H1 (cell line): ENCODE data around the gene PRF1. TPM values are rescaled to one million over a fixed set of nuclear protein-coding genes. Genes with fewer than 3 reads are reported as not detected.

Experiments used
- CTCF ChIA-PET: fragments of 300-600 bp; sonication (Branson Sonifier 250); formaldehyde crosslinking; loops from one replicate; lab custom pipeline; 2021; ENCODE audit not compliant: partially characterized antibody; lab: Charles Lee
- POLR2A ChIA-PET: fragments of 300-600 bp; sonication (Branson Sonifier 250); formaldehyde crosslinking; loops from one replicate; lab custom pipeline; 2021; ENCODE audit warnings: inconsistent platforms; ENCODE audit not compliant: partially characterized antibody; lab: Charles Lee
- DNase-seq, 2 experiments: peaks; one replicate each; pipeline versions ENCODE4 v3.0.0 to v3.0.0-alpha.2; 2010 to 2022; ENCODE audit warnings: low spot score in 2 of 2, low read depth in 1 of 2, mixed read lengths in 1 of 2
- FAIRE-seq: peaks from 2 replicates; lab custom pipeline; 2011; peaks lifted over from hg19 to GRCh38; lab: Jason Lieb, UNC
- H2AFZ ChIP-seq: 2 replicates; pipeline ENCODE4 v1.8.1; 2012; ENCODE audit warnings: low read length, inconsistent platforms
- H2AK5ac ChIP-seq: 2 replicates; pipeline ENCODE4 v1.6.1; 2013; ENCODE audit warnings: low read depth, low read length
- H2BK120ac ChIP-seq: replicated peaks from 2 replicates; pipeline ENCODE3; 2013; ENCODE audit warnings: low read depth, low read length, inconsistent platforms
- H2BK12ac ChIP-seq: 2 replicates; pipeline ENCODE4 v1.6.1; 2013; ENCODE audit warnings: low read depth, low read length
- H2BK15ac ChIP-seq: 2 replicates; pipeline ENCODE4 v1.6.1; 2013; ENCODE audit warnings: low read length
- H2BK20ac ChIP-seq: 2 replicates; pipeline ENCODE4 v1.6.1; 2013; ENCODE audit warnings: low read length
- H2BK5ac ChIP-seq: 2 replicates; pipeline ENCODE4 v1.6.1; 2013; ENCODE audit warnings: low read depth, low read length
- H3K14ac ChIP-seq: 2 replicates; pipeline ENCODE4 v1.6.1; 2013; ENCODE audit warnings: inconsistent platforms; ENCODE audit not compliant: insufficient read length
- H3K18ac ChIP-seq: 2 replicates; pipeline ENCODE4 v1.6.1; 2013; ENCODE audit warnings: low read length; ENCODE audit errors: extremely low read depth
- H3K23ac ChIP-seq: 2 replicates; pipeline ENCODE4 v1.6.1; 2013; ENCODE audit warnings: inconsistent platforms; ENCODE audit not compliant: insufficient read length
- H3K23me2 ChIP-seq: 2 replicates; pipeline ENCODE4 v1.6.1; 2013; ENCODE audit warnings: low read depth, low read length
- H3K27ac ChIP-seq: 2 replicates; pipeline ENCODE4 v1.6.1; 2011; ENCODE audit warnings: low read depth, low read length, inconsistent platforms
- H3K27me3 ChIP-seq, 4 experiments: replicated peaks in 1 of 4; 1 replicate in 1 of 4; 2 replicates in 3 of 4; pipeline versions ENCODE4 v1.6.1 to v1.8.1; 2011 to 2013; ENCODE audit warnings: low read length in 3 of 4, mild to moderate bottlenecking in 3 of 4, inconsistent platforms in 2 of 4, mixed read lengths in 2 of 4, moderate library complexity in 1 of 4; ENCODE audit not compliant: control insufficient read depth in 3 of 4, insufficient read depth in 3 of 4; ENCODE audit errors: extremely low read depth in 1 of 4
- H3K36me3 ChIP-seq, 4 experiments: 2 replicates each; pipeline versions ENCODE4 v1.6.1 to v1.8.1; 2011 to 2013; ENCODE audit warnings: mild to moderate bottlenecking in 4 of 4, low read length in 3 of 4, moderate library complexity in 2 of 4, control low read depth in 1 of 4, inconsistent platforms in 1 of 4; ENCODE audit not compliant: insufficient read depth in 4 of 4, control insufficient read depth in 2 of 4
- H3K4ac ChIP-seq: replicated peaks from 2 replicates; pipeline ENCODE3; 2013; ENCODE audit warnings: low read length, low read depth, mixed read lengths, inconsistent platforms; ENCODE audit not compliant: insufficient read length
- H3K4me1 ChIP-seq, 4 experiments: replicated peaks in 1 of 4; 1 replicate in 1 of 4; 2 replicates in 3 of 4; pipeline versions ENCODE4 v1.6.1 to v1.8.1; 2011 to 2013; ENCODE audit warnings: low read length in 3 of 4, inconsistent platforms in 2 of 4, mixed read lengths in 1 of 4; ENCODE audit not compliant: insufficient read depth in 4 of 4, control insufficient read depth in 3 of 4
- H3K4me2 ChIP-seq, 2 experiments: 2 replicates each; pipeline versions ENCODE4 v1.6.1 to v1.8.1; 2011 to 2013; ENCODE audit warnings: low read depth in 2 of 2, low read length in 2 of 2, control low read depth in 1 of 2, inconsistent platforms in 1 of 2, mild to moderate bottlenecking in 1 of 2; ENCODE audit not compliant: insufficient read depth in 1 of 2
- H3K4me3 ChIP-seq, 4 experiments: fragments of 200-600, 300-600 bp in 1 of 4; sonication (generic), shearing (Covaris generic), sonication (Bioruptor Twin) in 1 of 4; 2 replicates each; pipeline versions ENCODE4 v1.5.1 to v1.8.1; 2011 to 2016; ENCODE audit warnings: low read length in 4 of 4, low read depth in 3 of 4, control low read depth in 2 of 4, inconsistent platforms in 2 of 4, mild to moderate bottlenecking in 2 of 4, mixed read lengths in 1 of 4, moderate library complexity in 1 of 4; ENCODE audit not compliant: insufficient read depth in 2 of 4; ENCODE audit errors: extremely low read depth in 1 of 4
- H3K56ac ChIP-seq: replicated peaks from 2 replicates; pipeline ENCODE3; 2013; ENCODE audit warnings: low read depth, mild to moderate bottlenecking, mixed read lengths, low read length, inconsistent platforms; ENCODE audit not compliant: insufficient read length
- H3K79me1 ChIP-seq: 2 replicates; pipeline ENCODE4 v1.6.1; 2013; ENCODE audit warnings: low read depth, low read length, control low read depth
- H3K79me2 ChIP-seq, 2 experiments: 2 replicates each; pipeline versions ENCODE4 v1.6.1 to v1.8.1; 2012 to 2013; ENCODE audit warnings: low read length in 2 of 2, mild to moderate bottlenecking in 2 of 2, inconsistent platforms in 1 of 2; ENCODE audit not compliant: insufficient read depth in 2 of 2, control insufficient read depth in 1 of 2
- H3K9ac ChIP-seq, 4 experiments: replicated peaks in 1 of 4; 1 replicate in 1 of 4; 2 replicates in 3 of 4; pipeline versions ENCODE4 v1.6.1 to v1.8.1; 2011 to 2013; ENCODE audit warnings: low read depth in 3 of 4, low read length in 3 of 4, control low read depth in 2 of 4, mild to moderate bottlenecking in 2 of 4, moderate library complexity in 2 of 4, inconsistent platforms in 1 of 4; ENCODE audit errors: extremely low read depth in 1 of 4
- H3K9me3 ChIP-seq, 2 experiments: 2 replicates each; pipeline versions ENCODE4 v1.6.1 to v1.8.1; 2012 to 2013; ENCODE audit warnings: mild to moderate bottlenecking in 2 of 2, moderate library complexity in 2 of 2, control low read depth in 1 of 2, inconsistent platforms in 1 of 2, low read depth in 1 of 2, low read length in 1 of 2, mixed read lengths in 1 of 2; ENCODE audit not compliant: insufficient read depth in 2 of 2
- H4K20me1 ChIP-seq, 2 experiments: replicated peaks in 1 of 2; 2 replicates each; pipeline versions ENCODE3 to v1.8.1; 2011 to 2013; ENCODE audit warnings: inconsistent platforms in 2 of 2, low read length in 2 of 2, mild to moderate bottlenecking in 1 of 2; ENCODE audit not compliant: insufficient read depth in 2 of 2, control insufficient read depth in 1 of 2
- H4K5ac ChIP-seq: 2 replicates; pipeline ENCODE4 v1.6.1; 2013; ENCODE audit warnings: low read length, low read depth, mixed read lengths, inconsistent platforms; ENCODE audit not compliant: insufficient read length
- H4K8ac ChIP-seq: 2 replicates; pipeline ENCODE4 v1.8.0; 2013; ENCODE audit warnings: mild to moderate bottlenecking, moderate library complexity, low read length, inconsistent platforms; ENCODE audit not compliant: insufficient read depth; ENCODE audit errors: extremely low read depth
- H4K91ac ChIP-seq: replicated peaks from 2 replicates; pipeline ENCODE3; 2013; ENCODE audit warnings: low read length, mixed read lengths, inconsistent platforms; ENCODE audit not compliant: insufficient read length
- BCL11A ChIP-seq, 2 experiments: IDR thresholded peaks; one replicate each; pipeline ENCODE4 v1.6.1; 2011; ENCODE audit warnings: low read depth in 2 of 2, low read length in 2 of 2, mild to moderate bottlenecking in 2 of 2
- CEBPB ChIP-seq: IDR thresholded peaks from 2 replicates; pipeline ENCODE4 v1.6.1; 2012; ENCODE audit warnings: low read depth, low read length
- CTBP2 ChIP-seq: IDR thresholded peaks from 2 replicates; pipeline ENCODE4 v1.7.0; 2011; ENCODE audit warnings: borderline replicate concordance, mild to moderate bottlenecking, moderate library complexity, mixed read lengths, low read length; ENCODE audit not compliant: insufficient read depth, insufficient read length
- MAFK ChIP-seq: IDR thresholded peaks from 2 replicates; pipeline ENCODE4 v1.6.1; 2012; ENCODE audit warnings: low read depth, mild to moderate bottlenecking, improper control_type of control experiment, low read length
- MAX ChIP-seq: IDR thresholded peaks from 2 replicates; pipeline ENCODE4 v1.6.1; 2012; ENCODE audit warnings: inconsistent platforms
- NANOG ChIP-seq: IDR thresholded peaks from 2 replicates; pipeline ENCODE4 v1.6.1; 2011; ENCODE audit warnings: low read length, low read depth, mild to moderate bottlenecking, inconsistent platforms; ENCODE audit not compliant: insufficient read depth, poor library complexity, severe bottlenecking
- SIRT6 ChIP-seq: IDR thresholded peaks from one replicate; pipeline ENCODE4 v1.7.1; 2012; ENCODE audit warnings: low read length, inconsistent platforms
- SIX5 ChIP-seq: IDR thresholded peaks from 2 replicates; pipeline ENCODE4 v1.6.1; 2011; ENCODE audit warnings: mild to moderate bottlenecking, low read depth, low read length
- SP1 ChIP-seq: IDR thresholded peaks from 2 replicates; pipeline ENCODE4 v1.6.1; 2011; ENCODE audit warnings: low read depth, low read length
- TAF1 ChIP-seq: IDR thresholded peaks from 2 replicates; pipeline ENCODE4 v1.6.1; 2011; ENCODE audit warnings: mild to moderate bottlenecking, low read depth, low read length
- TAF7 ChIP-seq: optimal IDR thresholded peaks from 2 replicates; pipeline ENCODE3; 2011; ENCODE audit warnings: low read depth, mild to moderate bottlenecking, inconsistent platforms, low read length, moderate library complexity, borderline replicate concordance
- TCF12 ChIP-seq: IDR thresholded peaks from 2 replicates; pipeline ENCODE4 v1.6.1; 2011; ENCODE audit warnings: low read depth, mild to moderate bottlenecking, low read length
- WGBS, 2 experiments: shearing (Covaris generic) in 1 of 2; methylation state at CpG; one replicate each; pipeline versions ENCODE4 v1.1.6 to v1.1.7; 2013 to 2015; ENCODE audit warnings: low lambda C conversion rate in 2 of 2, mixed read lengths in 2 of 2, inconsistent platforms in 1 of 2, low coverage in 1 of 2, missing lambda C conversion rate in 1 of 2; ENCODE audit not compliant: insufficient replicate concordance in 2 of 2, insufficient coverage in 1 of 2, insufficient read length in 1 of 2; ENCODE audit errors: extremely low coverage in 1 of 2, missing lambda C conversion rate in 1 of 2; 5-methylcytosine and 5-hydroxymethylcytosine counted together
- polyA plus RNA-seq, 7 experiments: library from polyadenylated mRNA; depleted of rRNA in 3 of 7; stranded (reverse) in 5 of 7; unstranded in 2 of 7; fragments of >200 nt in 5 of 7; fragments of 200-250 nt in 2 of 7; gene quantifications; 1 replicate in 5 of 7; 2 replicates in 1 of 7; 4 replicates in 1 of 7; pipeline versions ENCODE4 v1.2.1 to v1.2.3, GENCODE V29; 2011 to 2013; ENCODE audit warnings: missing spikeins in 2 of 7, mixed read lengths in 2 of 7
- total RNA-seq: library from RNA; stranded (reverse); fragmentation: NEBNext Ultra II Directional; extraction: Animal tissue kit (Norgen Biotek cat#: 25700); gene quantifications from 2 replicates; pipeline ENCODE4 v1.2.1, GENCODE V29; 2021

PRF1 gene
- total and polyA plus RNA-seq, 2 of the 8 experiments (the other 6 are each of a cell fraction or from before 2014, with no cell fraction given): 0.15 TPM; not detected in 1

DNA sequence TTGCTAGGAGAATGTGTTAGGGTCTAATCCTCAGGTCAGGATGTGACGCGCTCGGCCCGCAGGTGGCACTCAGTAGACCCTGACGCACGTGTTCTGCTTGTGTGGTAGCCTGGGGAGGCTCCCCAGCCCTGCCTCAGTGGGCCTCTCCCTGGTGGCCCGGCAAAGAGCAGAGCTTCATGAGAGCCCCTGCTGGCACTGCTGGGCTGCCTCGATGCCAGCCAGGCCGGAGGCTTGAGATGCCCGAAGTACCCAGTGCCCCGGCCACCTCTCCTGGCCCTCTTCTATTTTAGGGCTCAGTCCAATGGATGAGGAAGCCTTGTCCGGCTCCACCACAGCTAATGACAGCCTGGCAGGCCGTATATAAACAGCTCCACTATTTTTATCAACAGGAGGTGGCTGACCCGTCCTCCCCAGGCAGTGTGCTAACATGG lies 42.0 kb downstream of the PRF1 start:
- no peaks in the 10 kb centered on the region; a peak in 1 of 8 replicates for H3K36me3 ChIP-seq
- ChIA-PET CTCF (interaction anchor here (0.5 to 5.7 kb wide), 25 partner anchors 8 to 358 kb away, joined by 3 to 58 read pairs (median 5); no protein-coding TSS in a partner anchor), POLR2A (interaction anchor here (1.6 kb wide), 1 partner anchor 11 kb away, joined by 3 read pairs; no protein-coding TSS in a partner anchor)
- FAIRE-seq: no peak
- H4K5ac ChIP-seq: no peak overlapping the region
- no peaks in the 10 kb centered on the region for H3K79me2 ChIP-seq
- DNase-seq: no peak
- H3K4me1 ChIP-seq: peaks cover 0 to 6% (median 3%) of the 10 kb centered on the region in 4 experiments; a peak in 4 of 7 replicates
- no peak overlapping the region for H2AK5ac ChIP-seq
- no peak overlapping the region for H3K9ac ChIP-seq
- no peaks in the 10 kb centered on the region for H3K9me3 ChIP-seq
- TF ChIP-seq CEBPB (no peak), MAX (no peak), CTBP2 (no peak), BCL11A (IDR thresholded peaks at IDR 0.05; ENCODE audit: low read depth in 2 of 2, low read length in 2 of 2) (no peak), SIX5 (no peak), TCF12 (no peak), NANOG (no peak), MAFK (no peak), SP1 (no peak), TAF1 (no peak), TAF7 (no peak), SIRT6 (no peak)
- H2BK15ac ChIP-seq: no peak overlapping the region
- no peaks in the 10 kb centered on the region for H3K27me3 ChIP-seq
- H2BK120ac ChIP-seq: no peak overlapping the region
- 0 out of 2 replicates have a peak overlapping the region, but pooled peaks have one; percentile 35 for H4K8ac ChIP-seq
- H4K91ac ChIP-seq: no peak overlapping the region
- WGBS, 2 experiments: 94% methylated on average over 14 of the region's 14 CpGs; no CpG with 5 or more reads in 1 of the 2 experiments
- no peak overlapping the region for H3K18ac ChIP-seq
- H2BK12ac ChIP-seq: no peak overlapping the region
- H2AFZ ChIP-seq: no peak overlapping the region
- H2BK20ac ChIP-seq: no peak overlapping the region
- H3K56ac ChIP-seq: no peak overlapping the region
- no peak overlapping the region for H3K27ac ChIP-seq
- no peak overlapping the region for H3K23ac ChIP-seq
- no peaks in the 10 kb centered on the region for H3K79me1 ChIP-seq
- no peak overlapping the region for H3K4me2 ChIP-seq
- no peak overlapping the region for H2BK5ac ChIP-seq
- no peak overlapping the region for H3K4ac ChIP-seq
- no peaks in the 10 kb centered on the region for H3K23me2 ChIP-seq
- no peak overlapping the region for H3K4me3 ChIP-seq
- H4K20me1 ChIP-seq: peaks cover 2 to 5% of the 10 kb centered on the region in 2 experiments
- H3K14ac ChIP-seq: no peak overlapping the region
